ENCODE measurements around the gene MPDZ. TPM values are rescaled to one million over a fixed set of nuclear protein-coding genes. Genes with fewer than 3 reads are reported as not detected.

MPDZ gene
- total RNA-seq, 1 experiment from 2014 or later, result 15.3 TPM

DNA sequence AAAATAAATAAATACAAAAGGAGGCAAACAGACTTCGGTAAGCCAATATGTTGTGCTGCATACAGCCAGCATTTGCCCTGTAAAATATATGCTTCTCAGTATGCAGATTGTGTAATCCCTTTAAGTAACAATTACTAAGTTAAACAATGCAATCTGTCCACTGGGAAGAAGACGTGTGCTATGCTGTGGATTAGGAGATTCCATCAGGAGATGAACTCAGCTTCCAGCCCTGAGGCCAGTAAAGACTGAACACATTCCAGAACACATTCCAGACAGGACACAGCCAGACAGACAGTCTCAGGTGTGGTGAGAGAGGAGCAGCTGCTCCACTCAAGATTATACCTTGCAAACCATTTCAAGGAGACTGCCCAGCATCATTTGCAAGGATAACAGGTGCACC lies 97.8 kb downstream of the MPDZ start:
- H3K27ac ChIP-seq, result no peak overlapping the region
- H3K9me3 ChIP-seq (ENCODE audit: insufficient read depth, low read depth), result no peaks in the 10 kb centered on the region
- H3K27me3 ChIP-seq (ENCODE audit: insufficient read depth, low read depth), result no peaks in the 10 kb centered on the region
- no peaks in the 10 kb centered on the region for H3K36me3 ChIP-seq (ENCODE audit: low read depth)
- intact Hi-C loops (cut with micrococcal nuclease; ENCODE audit: unreplicated experiment), result no loop called here
- no peak overlapping the region for H3K4me2 ChIP-seq
- H3K4me3 ChIP-seq, result no peak overlapping the region
- no peak for TF ChIP-seq EZH2 (IDR thresholded peaks at IDR 0.05; ENCODE audit: low read depth)
- TF ChIP-seq, protein P1, sequence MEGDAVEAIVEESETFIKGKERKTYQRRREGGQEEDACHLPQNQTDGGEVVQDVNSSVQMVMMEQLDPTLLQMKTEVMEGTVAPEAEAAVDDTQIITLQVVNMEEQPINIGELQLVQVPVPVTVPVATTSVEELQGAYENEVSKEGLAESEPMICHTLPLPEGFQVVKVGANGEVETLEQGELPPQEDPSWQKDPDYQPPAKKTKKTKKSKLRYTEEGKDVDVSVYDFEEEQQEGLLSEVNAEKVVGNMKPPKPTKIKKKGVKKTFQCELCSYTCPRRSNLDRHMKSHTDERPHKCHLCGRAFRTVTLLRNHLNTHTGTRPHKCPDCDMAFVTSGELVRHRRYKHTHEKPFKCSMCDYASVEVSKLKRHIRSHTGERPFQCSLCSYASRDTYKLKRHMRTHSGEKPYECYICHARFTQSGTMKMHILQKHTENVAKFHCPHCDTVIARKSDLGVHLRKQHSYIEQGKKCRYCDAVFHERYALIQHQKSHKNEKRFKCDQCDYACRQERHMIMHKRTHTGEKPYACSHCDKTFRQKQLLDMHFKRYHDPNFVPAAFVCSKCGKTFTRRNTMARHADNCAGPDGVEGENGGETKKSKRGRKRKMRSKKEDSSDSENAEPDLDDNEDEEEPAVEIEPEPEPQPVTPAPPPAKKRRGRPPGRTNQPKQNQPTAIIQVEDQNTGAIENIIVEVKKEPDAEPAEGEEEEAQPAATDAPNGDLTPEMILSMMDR (conservative IDR thresholded peaks at IDR 0.05), result no peak
- ChIA-PET POLR2A (ENCODE audit: unreplicated experiment) (no interaction called here), CTCF (no interaction called here)
- peak; percentile 8 to 55 for DNase-seq
- no peaks in the 10 kb centered on the region for H4K20me1 ChIP-seq (ENCODE audit: insufficient read depth)
- no peaks in the 10 kb centered on the region for H3K79me2 ChIP-seq (ENCODE audit: low read depth)
- no peaks in the 10 kb centered on the region; the same call in 1 of the 2 replicates for H3K9me2 ChIP-seq (ENCODE audit: insufficient read depth)
- no peaks in the 10 kb centered on the region for H3K4me1 ChIP-seq (replicated peaks; ENCODE audit: insufficient read depth)
- no peak overlapping the region for H2AFZ ChIP-seq
- BruUV-seq (replicated peaks), result no TSS peak
- H3F3A ChIP-seq (ENCODE audit: insufficient read depth, low read depth), result no peaks in the 10 kb centered on the region

DNA sequence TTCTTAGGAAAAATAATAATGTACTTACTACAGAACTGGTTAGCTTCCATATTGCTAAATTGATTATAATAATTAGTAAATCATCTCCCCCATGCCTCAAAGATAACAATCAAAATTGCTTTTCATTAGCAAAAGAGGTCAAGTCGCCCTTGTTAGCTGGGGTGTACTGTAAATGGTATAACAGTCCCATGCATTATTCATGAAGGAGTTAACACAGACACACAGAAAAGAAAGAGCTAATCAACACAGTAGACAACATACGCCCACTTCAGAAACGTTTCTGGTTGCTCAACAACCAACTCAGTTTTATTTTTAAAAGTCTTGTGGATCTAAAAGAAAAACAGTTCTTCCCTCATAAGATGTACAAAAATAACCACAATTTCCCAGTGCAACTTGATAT lies 100.2 kb downstream of the MPDZ start:
- Histone ChIP-seq H2AFZ (no peak overlapping the region), H3K36me3 (ENCODE audit: low read depth) (no peaks in the 10 kb centered on the region), H3K27me3 (ENCODE audit: insufficient read depth, low read depth) (no peaks in the 10 kb centered on the region), H3K9me3 (ENCODE audit: insufficient read depth, low read depth) (no peaks in the 10 kb centered on the region), H3F3A (ENCODE audit: insufficient read depth, low read depth) (no peaks in the 10 kb centered on the region), H3K4me3 (no peak overlapping the region), H3K27ac (no peak overlapping the region), H3K79me2 (ENCODE audit: low read depth) (no peaks in the 10 kb centered on the region), H3K4me1 (replicated peaks; ENCODE audit: insufficient read depth) (no peaks in the 10 kb centered on the region), H4K20me1 (ENCODE audit: insufficient read depth) (no peaks in the 10 kb centered on the region), H3K4me2 (no peak overlapping the region), H3K9me2 (ENCODE audit: insufficient read depth) (no peaks in the 10 kb centered on the region; the same call in 1 of the 2 replicates)
- ChIA-PET CTCF (no interaction called here), POLR2A (ENCODE audit: unreplicated experiment) (no interaction called here)
- intact Hi-C loops (cut with micrococcal nuclease; ENCODE audit: unreplicated experiment), result no loop called here
- BruUV-seq (replicated peaks), result no TSS peak
- no peak for DNase-seq
- TF ChIP-seq EZH2 (IDR thresholded peaks at IDR 0.05; ENCODE audit: low read depth), result no peak
- TF ChIP-seq, protein P1 (conservative IDR thresholded peaks at IDR 0.05), result no peak

DNA sequence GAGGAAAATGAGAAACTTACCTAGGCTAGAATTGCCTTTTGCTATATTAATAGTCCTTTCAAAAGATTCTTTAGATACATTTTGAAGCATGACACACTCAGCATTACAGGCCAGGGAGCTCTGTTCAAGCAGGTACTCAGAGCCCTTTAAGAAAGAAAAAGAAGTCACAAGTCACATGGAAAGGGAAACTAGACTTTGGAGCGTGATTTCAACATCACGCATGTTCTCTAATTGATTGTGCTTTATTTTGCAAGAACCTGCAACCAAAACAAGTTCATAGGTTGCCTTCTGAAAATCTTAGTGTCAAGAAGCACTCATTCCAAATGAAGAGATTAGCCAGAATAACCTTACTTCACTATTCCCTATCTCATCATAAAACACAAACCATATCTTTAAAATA lies 103.8 kb downstream of the MPDZ start:
- ChIA-PET CTCF (no interaction called here), POLR2A (ENCODE audit: unreplicated experiment) (no interaction called here)
- Histone ChIP-seq H3K9me2 (ENCODE audit: insufficient read depth) (no peaks in the 10 kb centered on the region; the same call in 1 of the 2 replicates), H3K9me3 (ENCODE audit: insufficient read depth, low read depth) (no peaks in the 10 kb centered on the region), H3F3A (ENCODE audit: insufficient read depth, low read depth) (no peaks in the 10 kb centered on the region), H3K36me3 (ENCODE audit: low read depth) (no peaks in the 10 kb centered on the region), H4K20me1 (ENCODE audit: insufficient read depth) (no peaks in the 10 kb centered on the region), H3K4me2 (no peak overlapping the region), H3K27ac (no peak overlapping the region), H3K79me2 (ENCODE audit: low read depth) (no peaks in the 10 kb centered on the region), H2AFZ (no peak overlapping the region), H3K27me3 (ENCODE audit: insufficient read depth, low read depth) (no peaks in the 10 kb centered on the region), H3K4me1 (replicated peaks; ENCODE audit: insufficient read depth) (no peaks in the 10 kb centered on the region), H3K4me3 (no peak overlapping the region)
- no peak for DNase-seq
- no TSS peak for BruUV-seq (replicated peaks)
- intact Hi-C loops (cut with micrococcal nuclease; ENCODE audit: unreplicated experiment), result no loop called here
- TF ChIP-seq, protein P1 (conservative IDR thresholded peaks at IDR 0.05), result no peak
- no peak for TF ChIP-seq EZH2 (IDR thresholded peaks at IDR 0.05; ENCODE audit: low read depth)
